Measurements from ENCODE around the gene SETD1B.

- TF ChIP-seq EZH2 (IDR thresholded peaks at IDR 0.05; ENCODE audit: borderline replicate concordance) (no peak), CTCF (IDR thresholded peaks at IDR 0.05; ENCODE audit: poor library complexity) (no peak)
Observed at GRCh38 chr12:121843236-121843982, 39.6 kb downstream of the SETD1B start.
